Measurements from ENCODE around the gene NTSR2.

NTSR2 gene

DNA sequence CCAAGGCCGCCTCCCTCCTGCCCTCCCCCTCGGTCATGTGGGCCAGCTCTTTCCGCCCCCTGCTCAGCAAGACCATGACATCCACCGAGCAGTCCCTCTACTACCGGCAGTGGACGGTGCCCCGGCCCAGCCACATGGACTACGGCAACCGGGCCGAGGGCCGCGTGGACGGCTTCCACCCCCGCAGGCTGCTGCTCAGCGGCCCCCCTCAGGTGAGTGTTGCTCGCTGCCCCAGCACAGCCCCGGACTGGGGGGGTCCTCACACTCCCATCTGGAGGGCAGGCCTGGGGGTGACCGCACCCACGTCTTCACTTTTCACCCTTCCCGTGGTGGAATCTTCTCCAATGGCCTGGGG, 51.3 kb downstream of the NTSR2 start:
- no peak for TF ChIP-seq JUND (IDR thresholded peaks at IDR 0.05; ENCODE audit: low read depth)
- in situ Hi-C loops (cut with HindIII; ENCODE audit: low pct_unique_long_range_greater_than_20kb, low sequenced_read_pairs): no loop called here
- no peak for DNase-seq (ENCODE audit: low read depth in 1 of 2, low spot score in 1 of 2)

DNA sequence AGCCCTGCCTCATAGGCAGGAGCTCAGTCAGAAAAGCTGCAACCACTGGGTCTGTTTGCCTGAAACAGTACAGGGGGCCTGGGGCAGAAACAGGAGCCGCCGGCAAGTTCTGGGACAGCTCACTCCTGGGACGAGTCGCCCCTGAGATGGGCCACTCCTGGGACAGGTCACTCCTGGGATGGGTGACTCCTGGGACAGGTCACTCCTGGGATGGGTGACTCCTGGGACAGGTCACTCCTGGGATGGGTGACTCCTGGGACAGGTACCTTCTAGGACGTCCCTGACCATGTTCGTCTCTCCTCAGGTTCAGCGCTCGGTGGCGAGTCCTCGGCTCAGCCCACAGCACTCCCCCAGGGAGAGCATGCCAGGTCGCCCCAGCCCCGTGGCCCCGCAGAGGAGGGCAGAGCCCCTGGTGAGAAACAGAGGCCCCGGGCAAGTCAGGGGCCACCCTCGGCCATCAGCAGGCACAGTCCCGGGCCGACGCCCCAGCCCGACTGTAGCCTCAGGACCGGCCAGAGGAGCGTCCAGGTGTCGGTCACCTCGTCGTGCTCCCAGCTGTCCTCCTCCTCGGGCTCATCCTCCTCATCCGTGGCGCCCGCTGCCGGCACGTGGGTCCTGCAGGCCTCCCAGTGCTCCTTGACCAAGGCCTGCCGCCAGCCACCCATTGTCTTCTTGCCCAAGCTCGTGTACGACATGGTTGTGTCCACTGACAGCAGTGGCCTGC, 51.8 kb downstream of the NTSR2 start:
- in situ Hi-C loops (cut with HindIII; ENCODE audit: low pct_unique_long_range_greater_than_20kb, low sequenced_read_pairs): no loop called here
- no peak for DNase-seq (ENCODE audit: low read depth in 1 of 2, low spot score in 1 of 2)
- no peak for TF ChIP-seq JUND (IDR thresholded peaks at IDR 0.05; ENCODE audit: low read depth)

DNA sequence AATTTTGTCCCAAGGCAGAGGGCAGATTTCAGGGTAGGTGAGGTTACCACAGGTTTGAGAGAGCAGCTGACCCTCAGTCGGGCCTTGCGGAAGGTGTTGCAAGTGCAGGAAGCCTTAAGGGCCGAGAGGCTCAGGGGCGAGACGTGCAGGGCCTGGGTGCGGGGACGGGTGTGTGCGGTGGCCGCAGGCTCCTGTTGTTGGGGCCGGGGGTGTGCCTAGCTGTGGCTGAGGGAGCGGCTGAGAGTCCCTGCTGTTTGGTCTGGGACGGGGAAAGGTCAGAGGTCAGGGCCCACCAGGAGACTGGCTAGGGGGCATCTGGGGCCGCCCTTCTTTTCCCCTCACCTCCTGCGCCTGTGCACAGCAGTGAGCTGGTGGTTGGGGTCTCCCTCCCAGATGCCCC, 52.5 kb downstream of the NTSR2 start:
- no peak for TF ChIP-seq JUND (IDR thresholded peaks at IDR 0.05; ENCODE audit: low read depth)
- DNase-seq (ENCODE audit: low read depth in 1 of 2, low spot score in 1 of 2): no peak
- in situ Hi-C loops (cut with HindIII; ENCODE audit: low pct_unique_long_range_greater_than_20kb, low sequenced_read_pairs): no loop called here

DNA sequence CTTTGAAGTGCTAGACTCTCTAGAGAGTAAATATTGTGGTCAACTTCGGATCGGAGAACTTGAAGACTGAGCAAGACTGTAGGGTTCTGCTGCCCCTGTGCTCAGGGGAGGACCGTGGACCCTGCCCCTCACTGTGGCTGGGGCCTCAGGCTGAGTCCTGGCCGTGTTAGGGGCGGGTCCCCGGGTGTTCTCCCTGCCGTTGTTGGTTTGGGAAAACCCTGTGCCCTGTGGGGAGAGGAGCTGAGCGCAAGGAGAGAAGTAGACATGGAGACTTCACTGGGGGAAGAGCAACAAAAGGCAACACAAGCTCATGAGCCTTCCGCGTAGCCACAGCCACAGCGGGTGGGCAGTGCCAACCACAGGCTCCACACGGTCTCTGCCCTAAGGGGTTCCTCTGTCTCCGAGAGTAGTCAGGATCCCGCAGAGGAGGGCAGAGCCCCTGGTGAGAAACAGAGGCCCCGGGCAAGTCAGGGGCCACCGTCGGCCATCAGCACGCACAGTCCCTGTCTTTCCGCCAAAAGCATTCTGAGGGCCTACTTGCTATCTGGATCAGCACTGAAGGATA, 53.1 kb downstream of the NTSR2 start:
- in situ Hi-C loops (cut with HindIII; ENCODE audit: low pct_unique_long_range_greater_than_20kb, low sequenced_read_pairs): no loop called here
- DNase-seq (ENCODE audit: low read depth in 1 of 2, low spot score in 1 of 2): no peak
- no peak for TF ChIP-seq JUND (IDR thresholded peaks at IDR 0.05; ENCODE audit: low read depth)

DNA sequence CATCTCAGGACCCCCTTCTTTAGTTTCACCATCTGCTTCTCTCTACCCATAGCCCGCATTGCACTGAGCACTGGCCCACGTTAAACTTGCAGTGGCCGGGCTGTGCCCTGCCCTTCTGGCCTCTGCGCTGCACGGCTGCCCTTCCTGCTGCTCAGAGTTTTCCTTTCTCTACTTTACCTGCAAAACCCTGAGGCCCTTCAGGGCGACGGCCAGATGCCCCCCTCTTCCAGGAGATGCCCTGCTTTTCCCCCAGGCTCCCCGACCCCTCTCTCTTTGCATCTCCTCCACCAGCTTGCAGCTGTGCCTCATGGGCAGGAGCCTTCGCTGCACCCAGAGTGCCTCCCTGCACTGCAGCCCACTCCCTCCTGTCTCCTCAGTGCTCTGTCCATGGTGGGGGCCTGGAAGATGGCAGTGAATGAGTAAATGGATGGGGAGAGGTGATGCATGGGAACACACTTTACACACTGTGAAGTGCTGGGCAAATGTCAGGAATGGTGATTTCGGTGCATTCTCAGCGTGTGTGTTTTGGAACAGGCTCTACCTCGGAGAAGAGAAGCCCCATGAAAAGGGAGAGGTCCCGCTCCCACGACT, 53.8 kb downstream of the NTSR2 start:
- no peak for TF ChIP-seq JUND (IDR thresholded peaks at IDR 0.05; ENCODE audit: low read depth)
- in situ Hi-C loops (cut with HindIII; ENCODE audit: low pct_unique_long_range_greater_than_20kb, low sequenced_read_pairs): no loop called here
- no peak for DNase-seq (ENCODE audit: low read depth in 1 of 2, low spot score in 1 of 2)

DNA sequence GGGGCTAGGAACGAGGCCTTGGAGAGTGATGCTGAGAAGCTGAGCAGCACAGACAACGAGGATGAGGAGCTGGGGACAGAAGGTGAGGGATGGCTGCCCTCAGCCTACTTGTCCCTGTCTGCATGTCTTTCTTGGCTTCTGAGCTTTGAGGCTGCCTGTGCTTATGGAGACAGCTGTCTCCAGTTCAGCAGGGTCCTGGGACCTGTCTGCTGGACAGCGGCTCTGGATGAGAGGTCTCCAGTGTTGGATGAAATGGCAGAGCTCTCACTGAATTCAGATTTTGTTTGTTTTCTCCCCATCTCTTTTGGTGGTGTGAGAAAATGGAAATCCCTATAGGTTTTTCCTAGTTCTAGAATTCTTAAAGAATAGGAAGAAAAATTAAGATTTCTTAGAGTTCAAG, 54.8 kb downstream of the NTSR2 start:
- no peak for DNase-seq (ENCODE audit: low read depth in 1 of 2, low spot score in 1 of 2)
- in situ Hi-C loops (cut with HindIII; ENCODE audit: low pct_unique_long_range_greater_than_20kb, low sequenced_read_pairs): no loop called here
- TF ChIP-seq JUND (IDR thresholded peaks at IDR 0.05; ENCODE audit: low read depth): no peak

DNA sequence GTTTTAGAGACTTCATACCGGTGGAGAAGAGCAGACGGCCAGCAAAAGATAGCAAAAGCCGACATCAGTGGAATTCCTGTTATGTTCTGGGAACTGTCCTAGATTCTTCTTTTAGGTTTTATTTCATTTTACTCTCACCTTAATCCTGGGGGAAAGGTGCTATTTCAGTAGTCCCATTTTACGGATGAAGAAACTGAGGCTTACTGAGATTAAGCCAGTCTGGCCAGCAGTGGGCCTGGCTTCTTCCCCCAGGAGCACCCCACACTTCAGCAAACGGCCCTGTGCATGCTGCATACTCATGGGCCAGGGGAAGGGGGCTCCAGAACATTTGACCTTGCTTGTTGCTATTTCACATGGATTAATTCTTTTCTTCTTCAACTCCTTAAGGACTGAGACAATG, 56.7 kb downstream of the NTSR2 start:
- TF ChIP-seq JUND (IDR thresholded peaks at IDR 0.05; ENCODE audit: low read depth): no peak
- in situ Hi-C loops (cut with HindIII; ENCODE audit: low pct_unique_long_range_greater_than_20kb, low sequenced_read_pairs): no loop called here
- no peak for DNase-seq (ENCODE audit: low read depth in 1 of 2, low spot score in 1 of 2)

DNA sequence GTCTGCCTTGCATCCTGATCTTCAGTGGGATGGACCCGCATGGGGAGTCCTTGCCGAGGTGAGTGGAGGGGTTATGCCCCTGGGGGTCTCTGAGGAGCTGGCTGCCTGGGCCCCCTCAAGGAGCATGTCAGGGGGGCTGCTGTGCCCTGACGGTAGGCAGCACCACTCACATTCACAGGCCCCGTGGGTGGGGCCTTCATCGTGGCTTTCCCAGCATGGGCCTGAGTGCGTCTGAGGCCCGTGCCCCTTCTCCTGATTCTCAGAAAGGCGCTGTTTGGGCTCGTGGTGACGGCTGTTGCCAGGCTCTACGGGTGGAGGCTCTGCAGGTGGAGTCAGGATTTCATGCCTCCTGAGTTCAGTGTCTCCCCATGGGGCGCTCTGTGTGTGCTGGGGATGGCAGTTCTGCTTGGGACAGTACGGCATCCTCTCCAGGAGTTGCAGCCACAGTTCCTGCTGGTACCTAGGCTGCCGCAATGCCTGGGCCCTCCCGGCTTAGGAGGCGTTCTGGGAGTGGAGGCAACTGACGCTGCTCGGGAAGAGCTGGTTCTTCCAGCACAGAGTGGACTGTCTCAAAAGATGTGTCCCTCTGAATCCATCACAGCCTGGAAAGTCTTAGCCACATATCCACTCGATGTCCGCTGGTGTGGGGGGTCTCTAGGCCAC, 57.3 kb downstream of the NTSR2 start:
- no peak for DNase-seq (ENCODE audit: low read depth in 1 of 2, low spot score in 1 of 2)
- in situ Hi-C loops (cut with HindIII; ENCODE audit: low pct_unique_long_range_greater_than_20kb, low sequenced_read_pairs): no loop called here
- no peak for TF ChIP-seq JUND (IDR thresholded peaks at IDR 0.05; ENCODE audit: low read depth)

DNA sequence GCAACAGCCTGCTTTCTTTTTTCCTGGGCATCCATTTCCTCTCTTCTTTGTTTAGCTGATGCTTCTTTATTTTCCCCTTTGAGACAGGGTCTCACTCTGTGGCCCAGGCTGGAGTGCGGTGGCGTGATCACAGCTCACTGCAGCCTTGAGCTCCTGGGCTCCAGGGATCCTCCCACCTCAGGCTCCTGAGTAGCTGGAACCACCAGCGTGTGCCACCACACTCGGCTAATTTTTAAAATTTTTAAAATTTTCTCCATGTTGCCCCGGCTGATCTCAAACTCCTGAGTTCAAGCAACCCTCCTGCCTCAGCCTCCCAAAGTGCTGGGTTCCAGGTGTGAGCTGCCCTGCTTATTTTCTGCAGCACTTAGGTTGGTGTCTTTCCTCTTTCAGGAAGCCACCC, 58.7 kb downstream of the NTSR2 start:
- DNase-seq (ENCODE audit: low read depth in 1 of 2, low spot score in 1 of 2): no peak
- in situ Hi-C loops (cut with HindIII; ENCODE audit: low pct_unique_long_range_greater_than_20kb, low sequenced_read_pairs): no loop called here
- TF ChIP-seq JUND (IDR thresholded peaks at IDR 0.05; ENCODE audit: low read depth): no peak

DNA sequence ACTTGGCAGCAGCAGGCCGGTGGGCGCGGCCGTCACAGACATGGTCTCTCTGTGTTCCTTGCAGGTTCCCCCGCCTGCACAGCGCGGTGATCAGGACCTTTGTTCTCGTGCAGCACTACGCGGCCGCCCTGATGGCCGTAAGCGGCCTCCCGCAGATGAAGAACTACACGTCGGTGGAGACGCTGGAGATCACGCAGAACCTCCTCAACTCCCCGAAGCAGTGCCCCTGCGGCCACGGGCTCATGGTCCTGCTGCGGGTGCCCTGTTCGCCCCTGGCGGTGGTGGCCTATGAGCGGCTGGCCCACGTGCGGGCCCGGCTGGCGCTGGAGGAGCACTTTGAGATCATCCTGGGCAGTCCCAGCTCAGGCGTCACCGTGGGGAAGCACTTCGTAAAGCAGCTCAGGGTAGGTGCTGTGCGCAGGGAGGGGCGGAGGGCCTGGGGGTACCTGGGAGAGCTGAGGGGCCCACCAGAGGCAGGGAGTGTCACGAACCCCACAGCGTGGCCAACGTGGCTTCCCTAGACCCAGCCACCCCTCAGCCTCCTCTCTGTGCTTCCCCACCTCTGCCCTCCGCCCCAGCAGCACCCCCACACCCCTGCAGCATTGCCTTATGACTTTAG, 59.3 kb downstream of the NTSR2 start:
- TF ChIP-seq JUND (IDR thresholded peaks at IDR 0.05; ENCODE audit: low read depth): no peak
- in situ Hi-C loops (cut with HindIII; ENCODE audit: low pct_unique_long_range_greater_than_20kb, low sequenced_read_pairs): no loop called here
- DNase-seq (ENCODE audit: low read depth in 1 of 2, low spot score in 1 of 2): no peak
